Measurements from ENCODE around the gene PHLDB1. TPM values are rescaled to one million over a fixed set of nuclear protein-coding genes. Genes with fewer than 3 reads are reported as not detected.

PHLDB1 gene
- total and polyA plus RNA-seq, 2 of the 8 experiments (the other 6 are each of a cell fraction or from before 2014, with no cell fraction given): 53.9 to 74.8 TPM

GRCh38 chr11:118696673-118697226 lies 89.3 kb downstream of the PHLDB1 start:
- peaks cover 0 to 18% (median 6%) of the 10 kb centered on the region in 4 experiments; a peak in 6 of 7 replicates for H3K4me1 ChIP-seq (replicated peaks in 1 of 4; ENCODE audit: control insufficient read depth in 3 of 4, insufficient read depth in 4 of 4, low read length in 3 of 4)
- ChIA-PET CTCF (ENCODE audit: partially characterized antibody) (interaction anchor here (0.6 to 11.0 kb wide), 21 partner anchors 9 to 226 kb away, joined by 3 to 102 read pairs (median 3); partner anchors contain the start of gene TREH), POLR2A (ENCODE audit: partially characterized antibody) (interaction anchor here (0.6 to 7.0 kb wide), 10 partner anchors 9 to 95 kb away, joined by 3 to 46 read pairs (median 4); partner anchors contain the start of gene DDX6)
- no peak overlapping the region for H3K4me3 ChIP-seq (ENCODE audit: extremely low read depth in 1 of 4, insufficient read depth in 2 of 4, low read depth in 3 of 4, low read length in 4 of 4)
- H3K4me2 ChIP-seq (ENCODE audit: insufficient read depth in 1 of 2, low read depth in 2 of 2, low read length in 2 of 2): no peak overlapping the region
- FAIRE-seq (no peak), DNase-seq (ENCODE audit: low read depth in 1 of 2, low spot score in 2 of 2) (no peak)
- no peaks in the 10 kb centered on the region for H3K36me3 ChIP-seq (ENCODE audit: control insufficient read depth in 2 of 4, insufficient read depth in 4 of 4, low read length in 3 of 4)
- H3K14ac ChIP-seq (ENCODE audit: insufficient read length): no peak overlapping the region
- H2BK12ac ChIP-seq (ENCODE audit: low read depth, low read length): peak overlapping the region; percentile 99; the same call in 1 of the 2 replicates
- H4K8ac ChIP-seq (ENCODE audit: extremely low read depth, insufficient read depth, low read length): no peak overlapping the region
- H3K4ac ChIP-seq (replicated peaks; ENCODE audit: insufficient read length, low read depth, low read length): no peak overlapping the region
- peak overlapping the region; percentile 3 for H2BK120ac ChIP-seq (replicated peaks; ENCODE audit: low read depth, low read length)
- 0 out of 2 replicates have a peak overlapping the region, but pooled peaks have one; percentile 38 for H2AFZ ChIP-seq (ENCODE audit: low read length)
- no peaks in the 10 kb centered on the region for H4K20me1 ChIP-seq (replicated peaks in 1 of 2; ENCODE audit: control insufficient read depth in 1 of 2, insufficient read depth in 2 of 2, low read length in 2 of 2)
- H3K18ac ChIP-seq (ENCODE audit: extremely low read depth, low read length): peak overlapping the region; percentile 80
- no peaks in the 10 kb centered on the region for H3K79me2 ChIP-seq (ENCODE audit: control insufficient read depth in 1 of 2, insufficient read depth in 2 of 2, low read length in 2 of 2)
- H3K23ac ChIP-seq (ENCODE audit: insufficient read length): no peak overlapping the region
- H3K79me1 ChIP-seq (ENCODE audit: low read depth, low read length): no peaks in the 10 kb centered on the region
- 90% methylated on average over 7 of the region's 7 CpGs; no CpG with 5 or more reads in 1 of the 2 experiments for WGBS, 2 experiments (ENCODE audit: extremely low coverage in 1 of 2, insufficient coverage in 1 of 2, insufficient read length in 1 of 2, insufficient replicate concordance in 2 of 2, low coverage in 1 of 2, low lambda C conversion rate in 2 of 2, missing lambda C conversion rate in 1 of 2)
- no peaks in the 10 kb centered on the region for H3K23me2 ChIP-seq (ENCODE audit: low read depth, low read length)
- no peak overlapping the region for H4K5ac ChIP-seq (ENCODE audit: insufficient read length, low read depth, low read length)
- H3K9ac ChIP-seq (replicated peaks in 1 of 4; ENCODE audit: extremely low read depth in 1 of 4, low read depth in 3 of 4, low read length in 3 of 4): no peak overlapping the region
- peak overlapping the region; percentile 23; the same call in 1 of the 2 replicates for H2BK20ac ChIP-seq (ENCODE audit: low read length)
- no peak overlapping the region for H3K56ac ChIP-seq (replicated peaks; ENCODE audit: insufficient read length, low read depth, low read length)
- H3K9me3 ChIP-seq (ENCODE audit: insufficient read depth in 2 of 2, low read depth in 1 of 2, low read length in 1 of 2): peaks cover 6 to 7% of the 10 kb centered on the region in 2 experiments; a peak in 3 of 4 replicates
- H2BK5ac ChIP-seq (ENCODE audit: low read depth, low read length): peak overlapping the region; percentile 29; the same call in 1 of the 2 replicates
- H3K27ac ChIP-seq (ENCODE audit: low read depth, low read length): no peak overlapping the region
- peak overlapping the region; percentile 82; the same call in 1 of the 2 replicates for H2AK5ac ChIP-seq (ENCODE audit: low read depth, low read length)
- H2BK15ac ChIP-seq (ENCODE audit: low read length): peak overlapping the region; percentile 74
- peak overlapping the region; percentile 63 for H4K91ac ChIP-seq (replicated peaks; ENCODE audit: insufficient read length, low read length)
- no peak for TF ChIP-seq SUZ12 (IDR thresholded peaks at IDR 0.05; ENCODE audit: low read length)
- peak in 2 of 3 experiments; percentile 26 to 44; a peak in 3 of 4 replicates for TF ChIP-seq CTCF (IDR thresholded peaks at IDR 0.05; ENCODE audit: control extremely low read depth in 1 of 3, insufficient read depth in 1 of 3, low read depth in 1 of 3, low read length in 3 of 3)
- peak in 1 of 2 experiments; percentile 13; a peak in 1 of 4 replicates for TF ChIP-seq RAD21 (IDR thresholded peaks at IDR 0.05 in 1 of 2, conservative IDR thresholded peaks at IDR 0.05 in 1 of 2; ENCODE audit: low read depth in 2 of 2, low read length in 2 of 2)
- TF ChIP-seq SRF (IDR thresholded peaks at IDR 0.05; ENCODE audit: low read depth, low read length): no peak
- no peak for TF ChIP-seq EZH2 (IDR thresholded peaks at IDR 0.05; ENCODE audit: low read depth, low read length, severe bottlenecking)
- no peak for TF ChIP-seq ASH2L (IDR thresholded peaks at IDR 0.05; ENCODE audit: low read length)
- H3K27me3 ChIP-seq (replicated peaks in 1 of 4; ENCODE audit: control insufficient read depth in 3 of 4, extremely low read depth in 1 of 4, insufficient read depth in 3 of 4, low read length in 3 of 4): no peaks in the 10 kb centered on the region

All from H1 (cell line).